GM19455 (cell line): ENCODE data around the gene CMTM8.

Experiments
- ATAC-seq: cut with Tn5 transposase; IDR thresholded peaks from one replicate; pipeline ENCODE4 v1.9.1; 2021; ENCODE audit not compliant: unreplicated experiment

The CMTM8 gene

GRCh38 chr3:32305361-32305876, 66.9 kb downstream of the CMTM8 start:
- ATAC-seq: no peak

GRCh38 chr3:32306072-32306471, 67.6 kb downstream of the CMTM8 start:
- ATAC-seq: no peak

- ATAC-seq: no peak
Observed at GRCh38 chr3:32307591-32307990, 69.1 kb downstream of the CMTM8 start.

GRCh38 chr3:32308378-32308777, 69.9 kb downstream of the CMTM8 start:
- ATAC-seq: no peak

GRCh38 chr3:32309654-32310242, 71.3 kb downstream of the CMTM8 start:
- ATAC-seq: no peak

GRCh38 chr3:32310336-32310735, 71.9 kb downstream of the CMTM8 start:
- no peak for ATAC-seq

GRCh38 chr3:32310918-32311839, 72.7 kb downstream of the CMTM8 start:
- ATAC-seq: no peak

GRCh38 chr3:32312251-32312650, 73.8 kb downstream of the CMTM8 start:
- ATAC-seq: no peak

GRCh38 chr3:32313169-32313568, 74.7 kb downstream of the CMTM8 start:
- ATAC-seq: no peak

- no peak for ATAC-seq
Observed at GRCh38 chr3:32313723-32314473, 75.4 kb downstream of the CMTM8 start.

GRCh38 chr3:32315441-32315840, 77.0 kb downstream of the CMTM8 start:
- no peak for ATAC-seq

- ATAC-seq: no peak
Observed at GRCh38 chr3:32316319-32316718, 77.8 kb downstream of the CMTM8 start.

- ATAC-seq: no peak
Observed at GRCh38 chr3:32316976-32317375, 78.5 kb downstream of the CMTM8 start.

- no peak for ATAC-seq
Observed at GRCh38 chr3:32319607-32320006, 81.1 kb downstream of the CMTM8 start.

GRCh38 chr3:32320080-32320479, 81.6 kb downstream of the CMTM8 start:
- ATAC-seq: no peak

- ATAC-seq: no peak
Observed at GRCh38 chr3:32321095-32321790, 82.8 kb downstream of the CMTM8 start.

- no peak for ATAC-seq
Observed at GRCh38 chr3:32322311-32322710, 83.8 kb downstream of the CMTM8 start.

- ATAC-seq: no peak
Observed at GRCh38 chr3:32323604-32324003, 85.1 kb downstream of the CMTM8 start.

- ATAC-seq: no peak
Observed at GRCh38 chr3:32325201-32325600, 86.7 kb downstream of the CMTM8 start.

- no peak for ATAC-seq
Observed at GRCh38 chr3:32325927-32326326, 87.4 kb downstream of the CMTM8 start.

GRCh38 chr3:32326795-32327194, 88.3 kb downstream of the CMTM8 start:
- ATAC-seq: no peak
